Measurements from ENCODE around the gene LRIG3.
"Not testable (repeated sequence)": the region's sequence is repeated elsewhere in the genome, so short reads cannot be mapped to it uniquely, and the experiment has no call there.

Gene LRIG3

DNA sequence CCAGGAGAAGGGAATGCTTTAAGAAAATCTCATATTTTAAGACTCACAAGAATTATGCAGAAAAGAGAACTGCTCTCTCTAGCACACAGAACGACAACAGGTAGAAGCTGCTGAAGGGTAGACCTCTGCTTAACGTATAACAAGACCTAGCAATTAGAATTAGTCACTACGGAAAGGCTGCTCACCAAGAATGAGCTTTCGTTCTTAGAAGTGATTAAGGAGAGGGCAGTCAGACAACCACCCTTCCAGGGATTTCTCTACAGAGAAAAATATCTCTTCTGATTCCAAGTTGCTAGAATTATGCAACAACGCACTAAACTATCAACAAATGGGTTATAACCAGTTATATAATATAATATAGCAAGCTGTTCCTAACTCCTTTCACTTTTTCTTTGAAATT is 18.6 kb downstream of the LRIG3 start:
- DNase-seq: no peak

GRCh38 chr12:58897969-58898368 is 22.3 kb downstream of the LRIG3 start:
- no peak for DNase-seq

DNA sequence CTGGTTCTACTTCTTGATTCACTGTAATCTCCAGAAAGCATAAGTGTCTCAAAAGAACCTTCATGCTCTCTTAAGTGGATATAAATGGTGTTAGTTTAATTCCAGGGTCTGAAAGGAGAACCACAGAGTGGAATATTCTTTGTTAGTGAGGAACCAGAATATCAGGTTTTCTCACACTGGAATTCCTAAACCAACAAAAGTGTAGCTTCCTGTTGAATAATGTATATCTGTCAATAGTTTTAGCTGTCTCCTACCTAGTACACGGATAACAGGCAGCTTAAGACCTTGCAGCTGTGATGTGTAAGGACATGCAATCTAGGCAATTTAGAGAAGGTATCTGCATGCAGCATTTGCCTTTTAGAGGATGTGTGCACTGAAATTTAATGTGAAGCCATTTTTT is 24.0 kb downstream of the LRIG3 start:
- DNase-seq: peak; percentile 57

GRCh38 chr12:58895053-58895452 is 25.3 kb downstream of the LRIG3 start:
- DNase-seq: no peak

- no peak for DNase-seq
Observed at GRCh38 chr12:58894040-58894439, 26.3 kb downstream of the LRIG3 start.

DNA sequence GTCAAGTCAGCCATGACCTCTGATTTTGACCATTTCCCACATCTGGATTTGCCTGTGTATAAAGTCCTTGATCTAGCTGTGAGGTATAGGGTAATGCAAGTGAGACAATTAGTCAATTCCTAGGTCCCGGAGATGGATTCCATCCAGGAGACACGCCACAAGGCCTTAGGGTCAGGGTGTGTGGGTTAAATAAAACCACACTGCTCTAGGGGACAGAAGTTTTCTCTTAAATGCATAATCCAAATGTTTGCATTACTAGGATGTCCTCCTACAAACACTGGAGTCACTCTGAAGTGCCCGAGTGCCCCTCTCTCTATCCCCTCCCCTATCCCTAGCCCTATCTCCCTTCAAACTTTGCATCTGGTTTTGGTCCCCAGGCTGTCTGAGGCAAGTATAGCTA is 26.8 kb downstream of the LRIG3 start:
- DNase-seq: no peak

DNA sequence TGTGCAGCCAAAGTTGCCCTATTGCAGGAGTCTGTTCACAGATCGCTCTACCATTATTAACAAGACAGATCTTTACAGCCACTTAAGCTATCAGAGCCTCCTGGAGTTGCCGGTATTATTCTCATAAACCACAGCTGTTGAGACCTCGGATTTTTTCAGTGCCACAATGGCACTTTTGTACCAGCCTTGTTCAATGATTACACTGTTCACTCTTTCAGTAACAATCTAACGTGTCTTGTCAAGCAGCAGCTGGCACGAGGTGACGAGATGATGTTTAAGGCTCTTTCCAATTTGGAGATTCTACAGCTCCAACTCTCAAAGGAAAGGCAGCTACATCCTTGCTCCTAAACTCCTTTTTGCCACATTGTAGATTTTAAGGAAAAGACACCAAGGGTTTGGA is 30.7 kb downstream of the LRIG3 start:
- DNase-seq: no peak

- DNase-seq: peak; percentile 80
Observed at GRCh38 chr12:58888131-58888783, 32.0 kb downstream of the LRIG3 start.

- DNase-seq: no peak
Observed at GRCh38 chr12:58887068-58887467, 33.2 kb downstream of the LRIG3 start.

- DNase-seq: no peak
Observed at GRCh38 chr12:58886474-58886873, 33.8 kb downstream of the LRIG3 start.

DNA sequence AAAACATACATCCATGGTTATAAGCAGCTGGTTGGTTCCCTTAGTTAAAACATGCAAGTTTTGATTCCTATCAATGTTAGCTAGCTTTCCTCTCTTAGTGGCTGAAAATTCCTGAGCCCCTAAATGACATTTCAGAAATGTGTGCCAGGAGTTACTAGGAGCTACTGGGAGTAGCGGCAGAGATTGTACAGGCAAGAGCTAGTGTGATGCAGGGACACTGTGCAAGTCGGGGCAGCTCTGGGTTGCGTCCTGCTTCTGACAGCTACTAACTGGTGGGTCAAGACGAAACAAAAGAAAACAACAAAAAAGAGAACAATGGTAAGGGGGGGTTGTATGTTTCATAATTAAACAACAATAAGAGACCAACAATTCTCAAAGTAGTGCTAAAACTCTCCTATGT is 35.4 kb downstream of the LRIG3 start:
- DNase-seq: no peak

DNA sequence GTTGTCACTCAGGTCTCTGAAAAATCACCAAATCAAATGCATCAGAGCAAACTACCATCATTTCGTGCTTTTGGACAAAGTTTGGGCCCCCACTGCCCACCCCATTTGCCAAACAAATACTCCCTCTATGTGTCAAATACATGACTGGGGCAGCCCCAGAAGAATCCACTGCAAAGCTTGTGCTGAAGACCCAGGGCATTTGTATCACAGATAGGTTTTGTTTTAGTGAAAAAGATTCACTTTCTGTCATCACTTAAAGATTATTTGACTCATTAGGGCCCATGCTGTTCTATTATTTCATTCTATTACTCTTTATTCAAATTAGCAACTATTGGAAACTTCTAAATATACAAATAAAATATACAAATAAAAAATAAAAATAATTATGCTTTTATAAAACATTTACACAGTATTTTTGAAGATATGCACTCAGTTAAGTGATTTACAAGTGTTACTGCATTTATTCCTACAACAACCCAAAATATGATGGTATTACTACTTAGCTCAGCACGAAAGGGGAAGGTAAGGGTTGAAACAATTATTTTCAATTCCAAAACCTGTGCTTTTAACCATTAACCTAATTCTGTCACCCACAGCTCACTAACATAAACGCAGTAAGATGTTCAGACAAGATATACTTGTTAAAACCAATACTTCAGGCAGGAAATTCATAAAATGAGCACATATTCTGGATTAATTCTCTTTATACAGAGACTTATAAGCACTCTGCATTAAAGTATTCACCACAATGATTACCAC is 36.5 kb downstream of the LRIG3 start:
- DNase-seq: no peak

DNA sequence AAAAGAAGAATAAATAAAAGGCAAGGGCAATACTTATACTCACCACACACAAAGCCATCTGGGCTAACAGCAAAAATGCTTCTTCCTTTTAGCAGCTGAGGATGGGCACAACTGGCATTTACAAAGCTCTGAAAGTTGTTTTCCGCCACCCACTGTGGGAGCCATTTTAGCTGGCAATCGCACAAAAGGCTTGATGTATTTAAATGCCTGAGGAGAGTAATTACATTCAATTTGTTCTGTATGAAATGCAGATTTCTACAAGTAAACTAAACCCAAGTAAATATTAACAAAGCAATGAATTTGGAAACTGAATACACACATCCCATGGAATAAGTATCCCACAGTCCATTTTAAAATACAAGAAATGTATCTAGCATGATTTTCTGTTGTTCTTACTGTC is 37.5 kb downstream of the LRIG3 start:
- DNase-seq: no peak

GRCh38 chr12:58881816-58882215 is 38.5 kb downstream of the LRIG3 start:
- DNase-seq: no peak

DNA sequence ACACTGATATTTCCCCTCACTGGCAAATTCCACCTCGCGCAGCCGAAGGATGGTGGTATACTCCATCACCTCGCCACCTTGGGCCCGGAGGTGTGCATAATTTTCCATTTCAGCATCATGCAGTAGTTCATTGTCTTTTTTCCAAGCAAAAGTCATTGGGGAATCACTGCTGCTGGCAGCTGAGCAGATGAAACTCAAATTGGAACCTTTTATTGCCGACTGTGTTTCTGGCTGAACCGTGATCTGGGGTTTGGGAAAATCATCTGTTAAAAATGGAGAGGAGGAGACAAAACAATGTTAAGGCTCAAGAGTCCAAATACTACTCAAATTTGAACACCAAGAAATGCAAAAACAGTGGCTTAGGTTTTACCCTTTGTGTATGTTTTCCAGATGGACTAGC is 39.7 kb downstream of the LRIG3 start:
- DNase-seq: no peak

GRCh38 chr12:58877243-58877743 is 43.0 kb downstream of the LRIG3 start:
- DNase-seq: peak; percentile 65

DNA sequence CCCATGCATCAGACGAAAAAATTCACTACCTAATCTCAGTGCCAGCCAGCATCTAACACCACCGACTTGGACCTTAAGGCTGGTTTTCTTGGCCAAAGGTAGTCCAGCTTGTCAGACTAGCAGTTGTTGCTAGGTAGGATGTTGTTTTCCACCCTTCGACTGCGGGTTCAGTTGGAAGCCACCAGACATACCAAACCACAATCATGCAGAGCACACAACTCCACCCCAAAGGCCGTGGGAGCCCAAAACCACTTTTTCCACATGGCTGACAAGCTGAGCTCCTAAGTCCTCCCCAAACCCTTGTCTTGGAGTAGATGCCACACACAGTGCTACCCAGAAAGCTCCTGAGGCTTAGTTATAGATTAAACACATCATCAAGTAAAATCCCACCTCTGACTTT is 46.8 kb downstream of the LRIG3 start:
- DNase-seq: no peak

- DNase-seq: no peak
Observed at GRCh38 chr12:58871556-58871955, 48.7 kb downstream of the LRIG3 start.

- DNase-seq: no peak
Observed at GRCh38 chr12:58870595-58870994, 49.7 kb downstream of the LRIG3 start.

DNA sequence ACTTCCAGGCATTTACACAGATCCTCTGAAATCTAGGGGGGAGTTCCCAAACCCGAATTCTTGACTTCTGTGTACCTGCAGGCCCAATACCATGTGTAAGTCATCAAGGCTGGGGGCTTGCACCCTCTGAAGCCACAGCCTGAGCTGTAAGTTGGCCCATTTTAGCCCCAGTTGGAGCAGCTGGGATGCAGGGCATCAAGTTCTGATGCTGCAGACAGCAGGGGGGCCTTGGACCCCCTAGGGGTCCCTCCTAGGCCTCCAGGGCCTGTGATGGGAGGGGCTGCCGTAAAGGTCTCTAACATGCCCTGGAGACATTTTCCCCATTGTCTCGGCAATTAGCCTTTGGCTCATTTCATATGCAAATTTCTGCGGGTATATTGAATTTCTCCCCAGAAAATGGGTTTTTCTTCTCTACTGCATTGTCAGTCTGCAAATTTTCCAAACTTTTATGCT is 59.5 kb downstream of the LRIG3 start:
- no peak for DNase-seq

DNA sequence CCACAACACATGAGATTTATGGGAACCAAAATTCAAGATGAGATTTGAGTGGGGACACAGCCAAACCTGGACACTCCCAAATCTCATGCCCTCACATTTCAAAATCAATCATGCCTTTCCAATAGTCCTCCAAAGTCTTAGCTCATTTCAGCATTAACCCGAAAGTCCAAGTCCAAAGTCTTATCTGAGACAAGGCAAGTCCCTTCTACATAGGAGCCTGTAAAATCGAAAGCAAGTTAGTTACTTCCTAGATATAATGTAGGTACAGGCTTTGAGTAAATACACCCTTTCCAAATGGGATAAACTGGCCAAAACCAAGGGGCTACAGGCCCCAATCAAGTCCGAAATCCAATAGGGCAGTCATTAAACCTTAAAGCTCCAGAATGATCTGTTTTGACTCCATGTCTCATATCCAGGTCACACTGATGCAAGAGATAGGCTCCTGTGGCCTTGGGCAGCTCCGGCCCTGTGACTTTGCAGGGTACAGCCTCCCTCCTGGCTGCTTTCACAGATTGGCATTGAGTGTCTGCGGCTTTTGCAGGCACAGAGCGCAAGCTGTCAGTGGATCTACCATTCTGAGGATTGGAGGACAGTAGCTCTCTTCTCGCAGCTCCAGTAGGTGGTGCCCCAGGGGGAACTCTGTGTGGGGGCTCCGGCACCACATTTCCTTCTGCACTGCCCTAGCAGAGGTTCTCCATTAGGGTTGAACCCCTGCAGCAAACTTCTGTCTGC is 60.1 kb downstream of the LRIG3 start:
- DNase-seq: no peak

DNA sequence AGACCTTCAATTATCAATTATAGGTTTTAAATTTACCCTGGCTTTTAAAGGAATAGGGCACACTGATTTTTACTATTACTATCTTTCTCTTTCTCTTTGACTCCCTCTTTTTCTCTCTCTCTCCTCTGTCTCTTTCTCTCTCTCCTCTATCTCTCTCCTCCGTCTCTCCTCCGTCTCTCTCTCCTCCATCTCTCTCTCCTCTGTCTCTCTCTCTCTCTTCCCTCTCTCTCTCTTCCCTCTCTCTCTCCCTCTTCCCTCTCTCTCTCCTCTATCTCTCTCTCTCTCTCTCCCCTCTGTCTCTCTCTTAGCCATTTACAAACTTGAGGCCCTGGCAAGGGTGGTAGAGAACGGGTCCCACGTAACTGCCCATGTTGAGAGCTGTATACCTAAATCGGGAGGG is 62.3 kb downstream of the LRIG3 start:
- no peak for DNase-seq

DNA sequence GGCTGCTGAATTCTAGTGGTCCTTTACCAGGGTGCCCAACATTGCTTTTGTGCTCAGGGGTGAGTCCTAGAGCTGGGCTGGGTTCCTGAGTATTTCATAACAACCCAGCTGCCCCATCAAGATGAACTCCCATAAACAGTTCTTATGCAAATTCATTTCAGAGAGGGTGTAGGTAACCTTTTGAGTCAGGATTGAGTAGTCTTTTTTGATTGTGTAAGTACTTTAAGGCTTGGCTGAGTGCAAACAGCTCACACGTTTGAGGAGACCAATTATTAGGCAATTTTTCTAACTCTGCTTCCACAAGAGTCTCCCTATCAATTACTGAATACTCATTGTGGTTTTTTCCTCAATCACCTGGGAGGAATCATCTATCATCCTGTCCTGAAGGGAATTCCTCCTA is 63.1 kb downstream of the LRIG3 start:
- peak; percentile 11 for DNase-seq

DNA sequence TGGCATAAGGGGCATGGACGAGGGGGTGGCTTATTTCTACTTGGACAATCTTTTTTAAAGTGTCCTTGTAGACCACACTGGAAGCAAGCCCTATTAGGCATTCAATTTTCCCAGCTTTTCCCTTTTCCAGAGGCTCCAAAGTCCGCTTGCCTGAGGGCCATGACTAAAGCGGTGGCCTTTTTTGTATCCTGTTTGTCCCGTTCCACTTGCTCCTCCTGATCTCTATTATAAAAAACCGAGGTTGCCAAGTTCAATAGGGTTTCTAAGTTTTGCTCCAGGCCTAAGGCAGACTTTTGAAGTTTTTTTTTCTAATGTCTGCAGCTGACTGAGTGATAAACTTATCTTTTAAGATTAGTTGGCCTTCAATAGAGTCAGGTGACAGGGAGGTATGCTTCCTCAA is 64.7 kb downstream of the LRIG3 start:
- not testable (repeated sequence) for DNase-seq

All from NCI-H510A treated with DMSO at 0.1 percent for 48 hours (cell line).